ENCODE results near the gene FHOD1. TPM values are rescaled to one million over a fixed set of nuclear protein-coding genes. Genes with fewer than 3 reads are reported as not detected.

FHOD1 gene
- total RNA-seq, 1 donor from 2014 or later: 32.9 TPM

DNA sequence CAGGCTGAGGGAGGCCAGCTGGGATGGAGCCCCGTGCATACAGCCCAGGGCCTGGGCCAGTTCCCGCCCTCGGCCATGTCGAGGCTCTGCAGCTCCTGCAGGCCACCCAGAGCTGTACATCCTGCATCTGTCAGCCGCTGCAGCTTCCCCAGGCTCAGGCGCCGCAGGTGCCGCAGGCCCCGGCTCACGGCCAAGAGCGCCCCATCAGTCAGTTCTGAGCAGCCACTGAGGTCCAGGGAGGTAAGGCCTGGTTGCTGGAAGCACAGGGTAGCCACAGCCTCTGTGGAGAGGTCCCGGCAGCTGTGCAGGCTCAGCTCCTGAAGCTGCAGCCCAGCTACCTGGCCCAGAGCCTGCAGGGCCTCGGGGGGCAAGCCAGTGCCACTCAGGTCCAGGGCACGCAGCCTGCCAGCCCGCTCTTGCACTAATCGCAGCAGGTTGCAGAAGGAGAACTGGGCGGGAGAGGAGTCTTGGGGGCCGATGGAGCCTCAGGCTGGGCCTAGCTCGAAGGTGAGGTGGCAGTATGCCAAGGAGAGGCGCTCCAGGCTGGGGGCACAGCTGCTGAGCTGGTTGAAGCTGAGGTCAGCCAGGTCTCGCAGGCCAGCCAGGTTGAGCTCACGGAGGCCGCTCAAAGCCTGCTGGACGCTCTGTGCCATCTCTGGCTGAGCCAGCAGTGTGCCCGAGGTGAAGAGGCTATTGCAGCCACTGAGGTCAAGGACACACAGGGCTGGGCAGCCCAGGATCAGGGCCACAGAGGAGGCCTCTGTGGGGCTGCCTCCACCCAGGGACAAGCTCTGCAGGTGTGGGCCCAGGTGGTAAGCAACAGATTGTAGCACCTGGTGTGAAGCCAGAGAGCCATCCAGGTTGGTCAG lies 37.0 kb downstream of the FHOD1 start:
- Mint-ChIP-seq H3K27ac (ENCODE audit: unreplicated experiment) (no peak overlapping the region), H3K9me3 (ENCODE audit: low read depth) (no peaks in the 10 kb centered on the region), H3K4me1 (ENCODE audit: low read depth) (peaks cover 13% of the 10 kb centered on the region), H3K36me3 (ENCODE audit: low read depth) (peaks cover 2% of the 10 kb centered on the region), H3K4me3 (ENCODE audit: unreplicated experiment) (no peak overlapping the region), H3K27me3 (ENCODE audit: low read depth) (no peaks in the 10 kb centered on the region)
- no peak for DNase-seq (ENCODE audit: low spot score)
- TF ChIP-seq, protein P1, sequence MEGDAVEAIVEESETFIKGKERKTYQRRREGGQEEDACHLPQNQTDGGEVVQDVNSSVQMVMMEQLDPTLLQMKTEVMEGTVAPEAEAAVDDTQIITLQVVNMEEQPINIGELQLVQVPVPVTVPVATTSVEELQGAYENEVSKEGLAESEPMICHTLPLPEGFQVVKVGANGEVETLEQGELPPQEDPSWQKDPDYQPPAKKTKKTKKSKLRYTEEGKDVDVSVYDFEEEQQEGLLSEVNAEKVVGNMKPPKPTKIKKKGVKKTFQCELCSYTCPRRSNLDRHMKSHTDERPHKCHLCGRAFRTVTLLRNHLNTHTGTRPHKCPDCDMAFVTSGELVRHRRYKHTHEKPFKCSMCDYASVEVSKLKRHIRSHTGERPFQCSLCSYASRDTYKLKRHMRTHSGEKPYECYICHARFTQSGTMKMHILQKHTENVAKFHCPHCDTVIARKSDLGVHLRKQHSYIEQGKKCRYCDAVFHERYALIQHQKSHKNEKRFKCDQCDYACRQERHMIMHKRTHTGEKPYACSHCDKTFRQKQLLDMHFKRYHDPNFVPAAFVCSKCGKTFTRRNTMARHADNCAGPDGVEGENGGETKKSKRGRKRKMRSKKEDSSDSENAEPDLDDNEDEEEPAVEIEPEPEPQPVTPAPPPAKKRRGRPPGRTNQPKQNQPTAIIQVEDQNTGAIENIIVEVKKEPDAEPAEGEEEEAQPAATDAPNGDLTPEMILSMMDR (IDR thresholded peaks at IDR 0.05): no peak

DNA sequence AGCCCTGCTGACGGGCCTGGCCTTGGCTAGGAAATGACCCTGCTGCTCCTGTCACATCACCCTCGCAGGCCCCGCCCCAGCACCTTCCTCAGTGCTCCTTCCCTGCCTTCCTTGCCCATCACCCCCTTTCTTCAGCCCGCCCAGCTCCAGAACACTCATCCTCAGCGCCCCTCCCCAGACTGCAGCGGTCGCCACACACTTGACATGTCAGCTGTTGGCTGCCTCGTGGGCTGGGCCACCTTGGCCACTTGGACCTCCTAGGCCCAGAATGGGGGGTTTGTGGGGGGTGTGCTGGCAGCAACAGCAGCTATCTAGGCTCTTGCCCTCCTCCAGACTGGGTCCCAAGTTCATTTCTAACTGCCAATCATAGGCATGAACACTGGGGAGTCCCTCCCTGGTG lies 37.7 kb downstream of the FHOD1 start:
- TF ChIP-seq, protein P1 (IDR thresholded peaks at IDR 0.05): no peak
- Mint-ChIP-seq H3K27me3 (ENCODE audit: low read depth) (no peaks in the 10 kb centered on the region), H3K36me3 (ENCODE audit: low read depth) (peaks cover 2% of the 10 kb centered on the region), H3K27ac (ENCODE audit: unreplicated experiment) (no peak overlapping the region), H3K4me3 (ENCODE audit: unreplicated experiment) (no peak overlapping the region), H3K9me3 (ENCODE audit: low read depth) (no peaks in the 10 kb centered on the region), H3K4me1 (ENCODE audit: low read depth) (peaks cover 13% of the 10 kb centered on the region)
- DNase-seq (ENCODE audit: low spot score): no peak

- no peak for DNase-seq (ENCODE audit: low spot score)
- H3K9me3 Mint-ChIP-seq (ENCODE audit: low read depth): no peaks in the 10 kb centered on the region
- TF ChIP-seq, protein P1 (IDR thresholded peaks at IDR 0.05): no peak
- no peak overlapping the region for H3K27ac Mint-ChIP-seq (ENCODE audit: unreplicated experiment)
- peaks cover 13% of the 10 kb centered on the region for H3K4me1 Mint-ChIP-seq (ENCODE audit: low read depth)
- H3K36me3 Mint-ChIP-seq (ENCODE audit: low read depth): peaks cover 2% of the 10 kb centered on the region
- H3K4me3 Mint-ChIP-seq (ENCODE audit: unreplicated experiment): no peak overlapping the region
- H3K27me3 Mint-ChIP-seq (ENCODE audit: low read depth): no peaks in the 10 kb centered on the region
These were observed 39.0 kb downstream of the FHOD1 start for GRCh38 chr16:67208154-67208896.

DNA sequence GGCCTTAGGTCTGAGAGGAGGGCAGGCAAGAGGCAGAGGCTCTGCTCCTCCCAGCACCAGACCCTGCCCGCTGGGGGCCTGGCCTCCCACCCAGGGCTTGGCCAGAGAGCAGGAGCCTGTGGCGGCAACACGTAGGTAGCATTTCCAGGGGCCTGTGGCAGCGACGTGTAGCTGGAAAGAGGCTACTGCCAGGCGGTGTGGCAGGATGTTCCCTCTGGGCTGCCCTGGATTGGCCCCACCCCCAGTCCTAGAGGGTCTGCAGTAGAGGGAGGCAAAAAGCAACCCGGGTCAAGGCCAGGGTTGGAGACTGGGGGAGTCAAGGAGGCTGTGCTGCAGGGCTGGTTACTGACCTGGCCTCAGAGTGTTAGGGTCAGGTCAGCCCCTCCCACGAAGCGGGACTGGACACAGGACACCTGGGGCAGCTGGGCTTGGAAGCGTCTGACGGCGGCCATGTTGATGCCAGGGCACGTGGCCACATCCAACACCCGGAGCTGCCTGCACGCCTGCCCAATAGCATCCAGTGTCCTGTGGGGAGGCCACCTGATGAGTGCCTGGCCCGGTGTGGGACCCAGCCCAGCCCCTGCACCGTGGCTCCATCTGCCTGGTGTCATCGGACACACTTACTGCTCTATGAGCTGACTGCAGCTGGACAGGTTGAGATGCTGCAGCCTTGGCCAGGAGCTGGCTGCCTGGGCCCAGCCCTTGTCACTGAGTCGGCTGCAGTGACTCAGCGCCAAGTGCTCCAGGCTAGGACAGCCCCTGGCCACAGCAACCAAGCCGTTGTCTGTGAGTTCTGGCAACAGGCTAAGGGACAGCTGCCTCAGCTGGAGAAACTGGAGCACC lies 39.8 kb downstream of the FHOD1 start:
- no peak overlapping the region for H3K4me3 Mint-ChIP-seq (ENCODE audit: unreplicated experiment)
- peaks cover 2% of the 10 kb centered on the region for H3K36me3 Mint-ChIP-seq (ENCODE audit: low read depth)
- no peaks in the 10 kb centered on the region for H3K27me3 Mint-ChIP-seq (ENCODE audit: low read depth)
- peaks cover 13% of the 10 kb centered on the region for H3K4me1 Mint-ChIP-seq (ENCODE audit: low read depth)
- DNase-seq (ENCODE audit: low spot score): no peak
- H3K27ac Mint-ChIP-seq (ENCODE audit: unreplicated experiment): no peak overlapping the region
- no peaks in the 10 kb centered on the region for H3K9me3 Mint-ChIP-seq (ENCODE audit: low read depth)
- TF ChIP-seq, protein P1 (IDR thresholded peaks at IDR 0.05): no peak

DNA sequence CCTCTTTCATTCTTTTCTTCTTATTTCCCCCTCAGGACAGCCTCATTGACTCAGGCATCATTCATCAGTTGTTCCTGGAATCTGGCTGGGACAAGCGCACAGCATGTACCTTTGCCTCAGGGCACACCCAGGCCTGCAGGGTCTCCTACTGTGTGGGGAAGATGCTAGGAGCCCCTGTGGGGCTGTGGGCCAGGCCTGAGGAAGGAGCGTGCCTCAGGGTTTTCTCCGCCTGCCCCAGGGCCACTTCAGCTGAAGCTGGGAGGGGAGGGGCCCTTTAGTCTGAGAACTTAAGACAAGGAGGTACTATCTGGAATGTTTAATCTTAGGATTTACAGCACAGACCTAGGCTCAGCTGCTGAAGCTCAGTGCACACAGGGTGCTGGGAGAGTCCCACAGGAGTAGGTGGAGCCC lies 40.4 kb downstream of the FHOD1 start:
- Mint-ChIP-seq H3K4me1 (ENCODE audit: low read depth) (peaks cover 13% of the 10 kb centered on the region), H3K9me3 (ENCODE audit: low read depth) (no peaks in the 10 kb centered on the region), H3K36me3 (ENCODE audit: low read depth) (peaks cover 2% of the 10 kb centered on the region), H3K27ac (ENCODE audit: unreplicated experiment) (no peak overlapping the region), H3K4me3 (ENCODE audit: unreplicated experiment) (no peak overlapping the region), H3K27me3 (ENCODE audit: low read depth) (no peaks in the 10 kb centered on the region)
- TF ChIP-seq, protein P1 (IDR thresholded peaks at IDR 0.05): no peak
- DNase-seq (ENCODE audit: low spot score): no peak

Data from chondrocyte (in vitro differentiated cells).